ENCODE data around the gene USP40. TPM values are rescaled to one million over a fixed set of nuclear protein-coding genes. Genes with fewer than 3 reads are reported as not detected.

Gene USP40
- total RNA-seq, 1 experiment from 2014 or later: 28.0 TPM

GRCh38 chr2:233499928-233500327, 66.7 kb downstream of the USP40 start:
- no peak for DNase-seq (ENCODE audit: low read depth)

DNA sequence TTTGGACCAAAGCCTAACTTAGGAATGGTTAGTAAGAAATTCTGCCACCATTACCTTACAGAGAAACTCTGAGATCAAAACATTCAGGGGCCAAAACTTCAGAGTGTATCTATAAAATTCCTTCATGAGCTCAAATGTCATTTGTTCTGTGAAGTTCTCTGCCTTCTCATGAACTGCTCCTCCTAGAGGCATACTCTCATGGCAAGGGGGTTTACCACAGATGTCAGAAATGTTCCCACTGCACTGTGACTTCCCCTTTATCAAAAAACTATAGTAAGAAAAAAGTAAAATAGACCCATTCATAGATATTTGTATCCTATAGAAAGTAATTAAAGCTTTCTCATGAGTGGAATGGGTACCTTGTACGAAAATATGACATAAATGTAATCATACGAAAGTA, 68.5 kb downstream of the USP40 start:
- no peak for DNase-seq (ENCODE audit: low read depth)

DNA sequence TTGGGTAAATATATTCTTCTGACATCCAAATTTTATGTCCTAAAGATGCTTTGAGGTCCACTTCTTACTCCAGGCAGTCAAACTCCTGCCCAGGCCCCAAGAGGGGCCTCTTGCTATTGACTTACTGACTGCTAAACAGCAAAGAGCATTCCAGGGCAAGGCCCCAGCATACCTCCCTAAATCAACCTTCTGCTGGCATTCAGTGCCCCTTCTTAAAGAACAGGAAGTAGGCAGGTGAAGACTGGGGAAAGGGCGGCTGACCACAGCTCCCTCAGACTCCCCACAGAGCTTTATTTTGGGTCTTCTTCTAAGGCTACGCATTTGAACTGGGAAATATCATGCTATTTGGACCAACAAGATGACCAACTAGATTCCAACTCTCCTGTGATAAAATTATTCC, 68.9 kb downstream of the USP40 start:
- DNase-seq (ENCODE audit: low read depth): no peak

GRCh38 chr2:233495503-233496496, 70.8 kb downstream of the USP40 start:
- no peak for DNase-seq (ENCODE audit: low read depth)

DNA sequence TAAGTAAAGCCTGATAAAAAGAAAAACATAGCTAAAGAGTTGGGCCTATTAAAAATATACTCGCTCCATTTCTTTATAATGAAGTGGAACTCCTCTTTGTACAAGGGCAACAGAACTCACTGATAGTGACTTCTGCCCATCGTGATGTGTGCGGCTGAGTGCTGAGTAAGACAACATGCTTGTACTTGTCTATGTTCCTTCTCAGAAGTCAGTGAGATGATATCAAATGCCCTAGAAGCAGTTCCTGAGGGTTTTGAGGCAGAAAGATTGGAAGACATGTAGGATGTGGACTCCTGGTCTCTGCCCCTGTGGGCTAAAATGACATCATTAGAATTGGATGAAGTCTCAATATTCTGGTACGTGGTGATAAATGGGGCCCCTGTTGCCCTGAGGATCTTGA, 73.8 kb downstream of the USP40 start:
- no peak for DNase-seq (ENCODE audit: low read depth)

DNA sequence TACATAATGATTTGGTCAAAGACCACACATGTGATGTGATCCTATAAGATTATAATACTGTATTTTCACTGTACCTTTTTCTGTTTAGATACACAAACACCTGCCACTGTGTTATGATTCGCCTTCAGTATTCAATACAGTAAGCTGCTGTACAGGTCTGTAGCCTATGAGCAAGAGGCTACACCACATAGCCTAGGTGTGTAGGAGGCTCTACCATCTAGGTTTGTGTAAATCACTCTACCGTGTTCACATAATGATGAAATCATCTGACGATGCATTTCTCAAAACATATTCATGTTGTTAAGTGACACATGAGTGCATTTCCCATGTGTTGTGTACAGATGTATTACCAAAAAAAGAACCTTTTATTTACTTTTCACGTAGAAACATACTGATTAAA, 74.5 kb downstream of the USP40 start:
- DNase-seq (ENCODE audit: low read depth): no peak

- DNase-seq (ENCODE audit: low read depth): no peak
Measured at GRCh38 chr2:233491326-233491725, 75.3 kb downstream of the USP40 start.

- DNase-seq (ENCODE audit: low read depth): no peak
Measured at GRCh38 chr2:233490831-233491230, 75.8 kb downstream of the USP40 start.

DNA sequence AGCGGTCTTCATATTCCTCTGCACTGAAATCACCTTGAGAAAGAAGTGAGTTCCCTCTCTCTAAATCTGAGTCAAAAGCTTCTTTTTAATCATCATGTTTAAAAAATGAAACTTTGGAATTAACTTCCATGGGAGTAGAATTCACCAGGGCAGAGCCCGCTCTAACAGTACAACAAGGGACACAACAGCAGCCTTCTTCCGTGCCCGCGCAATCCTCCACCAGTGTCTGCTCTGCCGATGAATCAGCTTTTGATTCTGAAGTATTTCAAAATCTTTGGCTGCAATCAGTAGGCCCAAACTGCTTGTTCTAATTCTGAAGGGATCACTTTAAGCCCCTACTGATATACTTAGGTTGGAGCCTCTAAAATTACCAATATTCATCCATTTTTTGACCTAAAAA, 76.9 kb downstream of the USP40 start:
- DNase-seq (ENCODE audit: low read depth): no peak

GRCh38 chr2:233489143-233489542, 77.4 kb downstream of the USP40 start:
- DNase-seq (ENCODE audit: low read depth): no peak

GRCh38 chr2:233487748-233488345, 78.7 kb downstream of the USP40 start:
- DNase-seq (ENCODE audit: low read depth): no peak

DNA sequence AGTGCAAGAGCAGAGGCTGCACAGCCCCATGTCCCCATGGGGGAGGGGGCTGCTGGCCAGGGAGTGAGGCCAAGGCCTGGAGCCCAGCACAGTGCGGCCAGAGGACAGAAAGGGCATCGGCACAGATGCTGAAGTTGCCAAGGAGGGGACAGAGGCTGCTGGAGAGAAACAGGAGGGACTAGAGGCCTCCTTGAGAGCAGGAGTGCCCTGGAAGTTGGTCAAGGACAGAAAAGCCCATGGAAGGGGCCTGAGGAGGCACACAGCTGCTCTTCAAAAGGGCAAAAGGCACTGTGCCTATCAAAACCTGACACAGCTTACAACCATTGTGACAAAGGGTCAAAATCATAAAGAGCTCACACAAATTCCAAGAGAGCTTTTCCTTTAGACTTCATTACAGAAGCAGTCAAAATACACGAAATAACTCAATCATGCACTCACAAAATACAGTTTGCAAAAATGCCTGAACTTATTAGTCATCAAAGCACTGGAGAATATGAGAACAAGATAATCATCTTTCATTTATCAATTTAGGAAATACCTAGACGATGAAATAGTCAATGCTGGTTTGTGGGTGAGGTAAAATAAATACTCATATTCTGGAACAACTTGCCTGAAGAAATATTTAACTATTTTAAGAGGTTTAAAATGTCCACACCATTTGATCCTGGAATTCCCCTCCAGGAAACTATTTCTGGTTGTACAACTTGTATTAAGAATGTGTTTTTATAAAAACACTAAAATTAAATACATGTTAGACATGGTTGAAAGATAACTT, 79.6 kb downstream of the USP40 start:
- DNase-seq (ENCODE audit: low read depth): peak; percentile 85

- no peak for DNase-seq (ENCODE audit: low read depth)
Measured at GRCh38 chr2:233486357-233486756, 80.2 kb downstream of the USP40 start.

DNA sequence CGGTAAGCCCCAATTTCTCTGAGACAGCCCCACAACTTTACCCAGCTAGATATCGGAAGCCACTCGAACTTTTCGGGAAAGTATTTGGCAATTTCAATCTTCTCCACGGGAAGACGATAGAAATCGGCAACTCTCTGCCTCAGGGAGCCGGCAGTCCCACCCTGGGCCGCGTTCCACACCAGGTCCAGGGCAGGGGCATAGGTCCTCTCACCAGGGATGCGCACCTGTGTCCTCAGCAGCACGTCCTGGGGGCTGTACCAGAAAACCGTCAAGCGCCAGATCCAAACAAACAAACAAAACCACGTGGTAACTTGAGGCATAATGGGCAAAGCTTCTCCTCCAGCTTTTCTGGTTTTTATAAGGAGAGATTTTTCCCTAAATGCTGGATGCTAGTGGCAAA, 80.9 kb downstream of the USP40 start:
- DNase-seq (ENCODE audit: low read depth): no peak

- no peak for DNase-seq (ENCODE audit: low read depth)
Measured at GRCh38 chr2:233482616-233483015, 84.0 kb downstream of the USP40 start.

DNA sequence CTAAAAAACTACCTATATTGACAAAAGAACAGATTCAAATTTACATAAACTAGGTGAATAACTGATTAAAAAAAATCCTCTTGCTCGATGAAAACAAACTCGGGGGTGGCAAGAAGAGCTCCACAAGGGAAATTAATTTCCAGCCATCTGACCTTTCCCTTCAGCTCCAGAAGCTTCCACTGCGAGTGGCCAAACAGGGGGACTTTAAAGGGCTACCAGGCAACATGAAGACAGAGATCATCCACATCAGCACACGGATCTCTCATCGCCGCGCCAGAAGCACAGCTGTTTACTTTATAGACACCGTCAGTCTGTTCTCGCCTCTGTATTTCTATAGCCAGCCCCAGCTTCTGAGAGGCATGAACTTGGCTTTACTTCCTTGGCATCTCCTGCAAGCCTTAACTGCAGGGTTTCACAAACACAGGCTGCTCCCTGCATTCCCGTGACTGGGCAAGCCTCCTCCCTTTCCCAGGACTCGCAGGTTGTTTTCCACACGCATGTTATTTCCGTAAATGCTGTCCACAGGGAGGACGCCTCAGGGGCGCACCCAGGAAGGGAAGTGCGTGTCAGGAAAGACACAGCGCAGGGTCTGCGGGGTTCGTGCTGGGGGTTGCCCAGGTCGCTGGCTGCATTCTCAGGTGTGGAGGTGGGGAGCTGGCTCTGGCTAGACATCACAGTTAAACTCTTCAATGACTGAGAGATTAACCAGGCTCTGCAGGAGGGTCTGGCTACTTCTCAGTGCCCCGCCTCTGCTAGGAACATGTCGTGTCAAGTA, 85.0 kb downstream of the USP40 start:
- no peak for DNase-seq (ENCODE audit: low read depth)

DNA sequence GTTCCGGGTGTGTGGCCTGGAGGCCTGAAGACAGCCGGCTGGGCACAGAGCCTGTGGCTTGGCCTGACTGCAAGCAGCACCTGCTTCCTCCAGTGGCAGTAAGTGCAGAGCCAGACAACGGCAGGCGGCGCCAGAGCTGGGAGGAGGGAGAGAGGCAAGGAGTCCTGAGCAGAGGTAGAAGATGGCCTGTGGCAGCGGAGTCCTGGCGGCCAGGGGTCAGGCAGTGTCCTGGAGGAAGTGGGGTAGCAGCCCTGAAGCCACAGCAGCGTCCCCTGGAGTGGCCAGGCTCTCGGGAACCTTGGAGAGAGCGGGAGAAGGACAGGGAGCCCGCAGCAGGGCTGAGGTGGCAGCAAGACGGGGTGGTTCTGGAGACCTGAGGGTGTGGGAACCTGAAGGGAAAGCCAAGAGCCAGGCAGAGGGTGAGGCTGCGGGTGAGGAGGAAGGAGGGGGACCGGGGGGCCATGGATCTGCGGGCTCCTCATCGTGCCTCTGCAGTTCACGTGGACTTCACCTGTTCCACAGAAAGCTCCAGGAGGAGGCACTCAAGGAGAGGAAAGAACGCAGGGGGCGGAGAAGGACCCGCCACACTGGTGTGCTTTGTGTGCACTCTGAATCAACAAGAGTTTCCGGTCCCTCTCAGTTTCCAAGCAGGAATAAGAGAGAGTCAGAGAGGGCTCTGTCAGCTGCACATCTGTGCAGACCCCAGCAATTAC, 85.9 kb downstream of the USP40 start:
- DNase-seq (ENCODE audit: low read depth): no peak

- no peak for DNase-seq (ENCODE audit: low read depth)
Measured at GRCh38 chr2:233479616-233480489, 86.7 kb downstream of the USP40 start.
